Neuron (in vitro differentiated cells): ENCODE data around the gene TMEM163.

ENCODE experiments used
- H2AFZ ChIP-seq: one replicate; pipeline ENCODE4 v1.6.1; 2013; ENCODE audit warnings: low read depth, mild to moderate bottlenecking, inconsistent platforms, low read length, moderate library complexity
- H3K27me3 ChIP-seq: one replicate; pipeline ENCODE4 v1.6.1; 2013; ENCODE audit warnings: low read length; ENCODE audit not compliant: insufficient read depth
- H3K36me3 ChIP-seq: one replicate; pipeline ENCODE4 v1.6.1; 2013; ENCODE audit warnings: low read length; ENCODE audit not compliant: insufficient read depth
- H3K4me1 ChIP-seq: one replicate; pipeline ENCODE4 v1.6.1; 2013; ENCODE audit warnings: low read length; ENCODE audit not compliant: insufficient read depth
- H3K4me3 ChIP-seq: 2 replicates; pipeline ENCODE4 v1.5.1; 2013; ENCODE audit warnings: mild to moderate bottlenecking, low read length, moderate library complexity
- H3K9me3 ChIP-seq: one replicate; pipeline ENCODE4 v1.6.1; 2013; ENCODE audit warnings: low read length

Gene TMEM163

GRCh38 chr2:134413430-134413829 lies 305.4 kb downstream of the TMEM163 start:
- no peak overlapping the region for H2AFZ ChIP-seq
- H3K9me3 ChIP-seq, result no peaks in the 10 kb centered on the region
- peaks cover 6% of the 10 kb centered on the region for H3K4me1 ChIP-seq
- no peaks in the 10 kb centered on the region for H3K36me3 ChIP-seq
- H3K4me3 ChIP-seq, result no peak overlapping the region
- no peaks in the 10 kb centered on the region for H3K27me3 ChIP-seq

GRCh38 chr2:134412639-134412999 lies 306.2 kb downstream of the TMEM163 start:
- Histone ChIP-seq H3K4me3 (no peak overlapping the region), H3K27me3 (no peaks in the 10 kb centered on the region), H3K36me3 (no peaks in the 10 kb centered on the region), H3K4me1 (peaks cover 6% of the 10 kb centered on the region), H3K9me3 (no peaks in the 10 kb centered on the region), H2AFZ (no peak overlapping the region)

GRCh38 chr2:134411828-134412638 lies 306.8 kb downstream of the TMEM163 start:
- no peak overlapping the region for H3K4me3 ChIP-seq
- H3K4me1 ChIP-seq, result peaks cover 6% of the 10 kb centered on the region
- H3K9me3 ChIP-seq, result no peaks in the 10 kb centered on the region
- no peak overlapping the region for H2AFZ ChIP-seq
- H3K27me3 ChIP-seq, result no peaks in the 10 kb centered on the region
- no peaks in the 10 kb centered on the region for H3K36me3 ChIP-seq

GRCh38 chr2:134411279-134411827 lies 307.4 kb downstream of the TMEM163 start:
- Histone ChIP-seq H3K4me3 (no peak overlapping the region), H3K9me3 (no peaks in the 10 kb centered on the region), H3K4me1 (peaks cover 6% of the 10 kb centered on the region), H3K27me3 (no peaks in the 10 kb centered on the region), H2AFZ (no peak overlapping the region), H3K36me3 (peaks cover under 1% of the 10 kb centered on the region)

- peaks cover 6% of the 10 kb centered on the region for H3K4me1 ChIP-seq
Measured at GRCh38 chr2:134410831-134411231, 308.0 kb downstream of the TMEM163 start.

GRCh38 chr2:134410006-134410405 lies 308.8 kb downstream of the TMEM163 start:
- no peaks in the 10 kb centered on the region for H3K27me3 ChIP-seq
- peaks cover 2% of the 10 kb centered on the region for H3K36me3 ChIP-seq
- no peak overlapping the region for H3K4me3 ChIP-seq
- no peak overlapping the region for H2AFZ ChIP-seq
- H3K4me1 ChIP-seq, result peaks cover 6% of the 10 kb centered on the region
- H3K9me3 ChIP-seq, result no peaks in the 10 kb centered on the region

More at GRCh38 chr2:134410831-134411231, 308.0 kb downstream of the TMEM163 start:
- Histone ChIP-seq H3K4me3 (no peak overlapping the region), H3K36me3 (peaks cover 2% of the 10 kb centered on the region), H3K27me3 (no peaks in the 10 kb centered on the region), H3K9me3 (no peaks in the 10 kb centered on the region), H2AFZ (no peak overlapping the region)

- Histone ChIP-seq H3K9me3 (no peaks in the 10 kb centered on the region), H3K4me1 (peaks cover 6% of the 10 kb centered on the region), H3K4me3 (no peak overlapping the region), H2AFZ (no peak overlapping the region), H3K27me3 (no peaks in the 10 kb centered on the region), H3K36me3 (peaks cover 2% of the 10 kb centered on the region)
Measured at GRCh38 chr2:134408791-134409190, 310.0 kb downstream of the TMEM163 start.

- Histone ChIP-seq H3K4me3 (no peak overlapping the region), H3K9me3 (no peaks in the 10 kb centered on the region), H3K27me3 (no peaks in the 10 kb centered on the region), H2AFZ (no peak overlapping the region), H3K36me3 (peaks cover 5% of the 10 kb centered on the region), H3K4me1 (peaks cover 6% of the 10 kb centered on the region)
Measured at GRCh38 chr2:134408386-134408785, 310.4 kb downstream of the TMEM163 start.

- peaks cover 8% of the 10 kb centered on the region for H3K36me3 ChIP-seq
- H3K27me3 ChIP-seq, result no peaks in the 10 kb centered on the region
- peaks cover 6% of the 10 kb centered on the region for H3K4me1 ChIP-seq
- H2AFZ ChIP-seq, result no peak overlapping the region
- H3K9me3 ChIP-seq, result no peaks in the 10 kb centered on the region
- H3K4me3 ChIP-seq, result no peak overlapping the region
Measured at GRCh38 chr2:134407154-134407890, 311.5 kb downstream of the TMEM163 start.

- no peak overlapping the region for H2AFZ ChIP-seq
- no peak overlapping the region for H3K4me3 ChIP-seq
- H3K4me1 ChIP-seq, result peaks cover 4% of the 10 kb centered on the region
- H3K9me3 ChIP-seq, result no peaks in the 10 kb centered on the region
- H3K36me3 ChIP-seq, result peaks cover 8% of the 10 kb centered on the region
- no peaks in the 10 kb centered on the region for H3K27me3 ChIP-seq
Measured at GRCh38 chr2:134406736-134407135, 312.1 kb downstream of the TMEM163 start.

GRCh38 chr2:134406311-134406710 lies 312.5 kb downstream of the TMEM163 start:
- Histone ChIP-seq H3K9me3 (no peaks in the 10 kb centered on the region), H3K4me3 (no peak overlapping the region), H3K27me3 (no peaks in the 10 kb centered on the region), H2AFZ (no peak overlapping the region), H3K36me3 (peaks cover 8% of the 10 kb centered on the region), H3K4me1 (no peaks in the 10 kb centered on the region)
